ENCODE data around the gene PRCC.

DNA sequence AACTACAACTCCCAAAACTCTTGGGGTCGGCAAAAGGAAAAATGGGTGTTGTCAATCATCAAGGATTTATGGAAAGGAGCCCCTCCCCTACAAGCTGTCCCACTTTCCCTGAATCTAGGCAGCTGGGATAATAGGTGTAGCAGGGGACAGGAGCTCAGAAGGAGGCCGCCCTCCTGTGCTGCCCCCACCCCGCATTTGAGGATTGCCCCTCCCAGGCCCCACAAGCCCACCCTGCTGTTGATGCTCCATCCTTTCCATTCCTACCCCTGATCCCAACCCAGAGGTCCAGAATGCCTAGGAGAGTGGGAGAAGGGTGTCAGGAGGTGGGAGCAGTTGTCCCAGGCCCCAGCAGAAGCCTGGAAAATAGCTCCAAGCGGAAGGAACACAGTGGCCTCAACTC, 24.5 kb upstream of the PRCC start:
- TF ChIP-seq POLR2A (IDR thresholded peaks at IDR 0.05; ENCODE audit: low read depth, low read length) (no peak), POLR2AphosphoS5 (IDR thresholded peaks at IDR 0.05; ENCODE audit: low read depth, low read length) (no peak), TAF1 (IDR thresholded peaks at IDR 0.05; ENCODE audit: low read depth, low read length) (no peak), PAX5 (IDR thresholded peaks at IDR 0.05; ENCODE audit: insufficient read depth, low read length, severe bottlenecking) (no peak), POU2F2 (IDR thresholded peaks at IDR 0.05; ENCODE audit: low read depth, low read length) (no peak), SPI1 (IDR thresholded peaks at IDR 0.05; ENCODE audit: low read depth, low read length) (no peak)
